A673 (cell line): Measurements from ENCODE around the gene AMDHD1. TPM values are rescaled to one million over a fixed set of nuclear protein-coding genes. Genes with fewer than 3 reads are reported as not detected.
A peak's percentile ranks its signal among the peaks of the same experiment; 100 is the strongest.

ENCODE experiments used
- BruUV-seq: library from RNA; stranded (reverse); fragments of 400-500 nt; replicated peaks from 2 replicates; lab custom pipeline; 2021; lab: Mats Ljungman, UMichigan
- CTCF ChIA-PET: fragments of 300-600 bp; sonication (Branson Sonifier 250); formaldehyde crosslinking; loops from one replicate; lab custom pipeline; 2022; ENCODE audit warnings: antibody characterized with exemption; lab: Charles Lee
- POLR2A ChIA-PET: fragments of 300-600 bp; sonication (Branson Sonifier 250); formaldehyde crosslinking; loops from one replicate; lab custom pipeline; 2022; ENCODE audit warnings: antibody characterized with exemption; ENCODE audit not compliant: low non-redundant PET; lab: Charles Lee
- DNase-seq: peaks from one replicate; pipeline ENCODE4 v3.0.0-alpha.2; 2015; ENCODE audit warnings: low spot score
- H3K27ac ChIP-seq: fragments of 200-600 bp; sonication (generic); 2 replicates; pipeline ENCODE4 v1.5.1; 2016; ENCODE audit warnings: mixed run types, low read depth, mild to moderate bottlenecking, mixed read lengths, antibody characterized with exemption, low read length; ENCODE audit not compliant: poor library complexity, severe bottlenecking
- H3K27me3 ChIP-seq: fragments of 200-600 bp; sonication (generic); replicated peaks from 2 replicates; pipeline ENCODE4 v1.6.1; 2017; ENCODE audit warnings: mixed run types, low read depth, mild to moderate bottlenecking, mixed read lengths, antibody characterized with exemption, low read length; ENCODE audit not compliant: insufficient read depth, poor library complexity
- H3K36me3 ChIP-seq: fragments of 200-600 bp; sonication (generic); 2 replicates; pipeline ENCODE4 v1.6.1; 2016; ENCODE audit warnings: mixed run types, mild to moderate bottlenecking, mixed read lengths, antibody characterized with exemption, low read length; ENCODE audit not compliant: insufficient read depth, poor library complexity, severe bottlenecking
- H3K4me1 ChIP-seq: fragments of 200-600 bp; sonication (generic); 2 replicates; pipeline ENCODE4 v1.6.1; 2017; ENCODE audit warnings: mixed run types, mild to moderate bottlenecking, mixed read lengths, antibody characterized with exemption, low read length; ENCODE audit not compliant: insufficient read depth, poor library complexity, severe bottlenecking
- H3K4me3 ChIP-seq: fragments of 200-600 bp; sonication (generic); 2 replicates; pipeline ENCODE4 v1.5.1; 2016; ENCODE audit warnings: low read depth, mixed run types, mild to moderate bottlenecking, mixed read lengths, low read length; ENCODE audit not compliant: poor library complexity, severe bottlenecking
- H3K9me3 ChIP-seq: fragments of 200-600 bp; sonication (generic); 2 replicates; pipeline ENCODE4 v1.6.1; 2016; ENCODE audit warnings: mixed run types, low read depth, mild to moderate bottlenecking, mixed read lengths, antibody characterized with exemption, low read length; ENCODE audit not compliant: poor library complexity, severe bottlenecking
- CTCF ChIP-seq: fragments of 300-800, 200-600 bp; sonication (generic); conservative IDR thresholded peaks from 2 replicates; pipeline ENCODE4 v1.5.1; 2017; ENCODE audit warnings: low read depth, mild to moderate bottlenecking, antibody characterized with exemption, low read length, moderate library complexity, mixed read lengths
- EZH2 ChIP-seq: fragments of 200-600 bp; sonication (generic); IDR thresholded peaks from 2 replicates; pipeline ENCODE4 v1.6.1; 2017; ENCODE audit warnings: borderline replicate concordance, low read depth, mild to moderate bottlenecking, mixed read lengths, antibody characterized with exemption, low read length; ENCODE audit not compliant: poor library complexity, severe bottlenecking
- intact Hi-C: fragments of 100-400 bp; cut with micrococcal nuclease; formaldehyde crosslinking; loops from one replicate; pipeline ENCODE4 v1.10.0; 2022; ENCODE audit not compliant: unreplicated experiment
- total RNA-seq: library from RNA; stranded (reverse); gene quantifications from 2 replicates; pipeline ENCODE4 v1.2.3, GENCODE V29; 2021

Gene AMDHD1
- total RNA-seq, 1 experiment from 2014 or later: 1.1 TPM

GRCh38 chr12:95919110-95919509 lies 24.0 kb upstream of the AMDHD1 start:
- CTCF ChIA-PET: interaction anchor here (0.6 to 1.5 kb wide), 4 partner anchors 39 to 1004 kb away, joined by 3 to 10 read pairs (median 4); no protein-coding TSS in a partner anchor
- no peak overlapping the region for H3K4me3 ChIP-seq
- intact Hi-C loops: loop anchor here (5.0 kb wide), 2 partner anchors 43 to 598 kb away; no protein-coding TSS in a partner anchor
- H3K36me3 ChIP-seq: no peaks in the 10 kb centered on the region
- no peaks in the 10 kb centered on the region for H3K4me1 ChIP-seq
- H3K27me3 ChIP-seq: no peaks in the 10 kb centered on the region
- no peaks in the 10 kb centered on the region for H3K9me3 ChIP-seq
- POLR2A ChIA-PET: no interaction called here
- no peak overlapping the region for H3K27ac ChIP-seq
- no peak for DNase-seq
- no TSS peak for BruUV-seq
- TF ChIP-seq EZH2 (no peak), CTCF (no peak)

GRCh38 chr12:95922231-95922630 lies 20.9 kb upstream of the AMDHD1 start:
- ChIA-PET POLR2A (no interaction called here), CTCF (no interaction called here)
- DNase-seq: peak; percentile 29
- no peaks in the 10 kb centered on the region for H3K27me3 ChIP-seq
- H3K36me3 ChIP-seq: no peaks in the 10 kb centered on the region
- no peaks in the 10 kb centered on the region for H3K9me3 ChIP-seq
- intact Hi-C loops: no loop called here
- H3K27ac ChIP-seq: no peak overlapping the region
- no peak overlapping the region for H3K4me3 ChIP-seq
- TF ChIP-seq CTCF (no peak), EZH2 (no peak)
- no TSS peak for BruUV-seq
- H3K4me1 ChIP-seq: no peaks in the 10 kb centered on the region

DNA sequence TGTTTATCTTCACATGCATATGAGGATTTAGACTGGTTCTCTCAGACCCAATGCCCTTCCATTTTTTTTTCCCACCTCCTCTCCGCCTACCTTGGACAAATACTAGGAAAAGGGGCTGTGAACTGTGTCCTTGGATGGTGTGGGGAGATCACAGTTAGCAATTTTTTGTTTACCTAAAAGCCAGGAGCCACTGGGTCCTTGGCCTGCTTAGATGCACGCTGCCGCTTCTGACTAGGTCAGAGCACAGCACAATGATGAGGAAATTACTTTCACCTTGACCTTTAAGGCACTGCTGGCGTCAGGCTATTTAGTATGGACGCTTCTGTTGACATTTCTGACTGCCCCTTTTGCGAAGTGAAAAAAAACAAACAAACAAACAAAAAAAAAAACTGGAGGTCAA lies 2.6 kb upstream of the AMDHD1 start:
- BruUV-seq: no TSS peak

More for the DNA sequence above, 2.6 kb upstream of the AMDHD1 start:
- ChIA-PET CTCF (no interaction called here), POLR2A (no interaction called here)
- no peak overlapping the region for H3K4me3 ChIP-seq
- H3K4me1 ChIP-seq: no peaks in the 10 kb centered on the region
- DNase-seq: no peak
- H3K9me3 ChIP-seq: no peaks in the 10 kb centered on the region
- intact Hi-C loops: no loop called here
- TF ChIP-seq CTCF (no peak), EZH2 (no peak)
- no peaks in the 10 kb centered on the region for H3K36me3 ChIP-seq
- no peaks in the 10 kb centered on the region for H3K27me3 ChIP-seq
- no peak overlapping the region for H3K27ac ChIP-seq
